Thyroid gland (tissue), 4 donors: Measurements from ENCODE around the gene PIGM. TPM values are rescaled to one million over a fixed set of nuclear protein-coding genes. Genes with fewer than 3 reads are reported as not detected.

Experiments
- DNase-seq, 2 donors: peaks; one replicate each; pipeline ENCODE4 v3.0.0-alpha.2; 2019
- H3K27ac ChIP-seq, 3 donors: fragments of 200-600 bp; sonication (generic); 1 replicate in 2 of 3; 2 replicates in 1 of 3; pipeline ENCODE4 v1.5.1; 2016 to 2019; ENCODE audit warnings: mild to moderate bottlenecking in 1 of 3, moderate library complexity in 1 of 3
- H3K27me3 ChIP-seq: fragments of 200-600 bp; sonication (generic); one replicate; pipeline ENCODE4 v1.5.1; 2019
- H3K36me3 ChIP-seq, 2 donors: fragments of 200-600 bp; sonication (generic); one replicate each; pipeline ENCODE4 v1.5.1; 2016 to 2019
- H3K4me1 ChIP-seq, 2 donors: fragments of 200-600 bp; sonication (generic); one replicate each; pipeline ENCODE4 v1.5.1; 2017 to 2019
- H3K4me3 ChIP-seq, 3 donors: fragments of 200-600 bp; sonication (generic); replicated peaks in 1 of 3; 1 replicate in 2 of 3; 2 replicates in 1 of 3; pipeline ENCODE4 v1.5.1; 2016; ENCODE audit warnings: mild to moderate bottlenecking in 1 of 3
- H3K9me3 ChIP-seq: fragments of 200-600 bp; sonication (generic); one replicate; pipeline ENCODE4 v1.5.1; 2017
- CTCF ChIP-seq, 6 experiments: fragments of 200-600 bp in 3 of 6; fragments of 450-650 bp in 3 of 6; sonication (generic) in 3 of 6; IDR thresholded peaks; one replicate each; pipeline ENCODE4 v1.5.1; 2016 to 2019; ENCODE audit warnings: antibody characterized with exemption in 6 of 6, mild to moderate bottlenecking in 2 of 6, inconsistent platforms in 1 of 6, moderate library complexity in 1 of 6
- POLR2A ChIP-seq, 2 donors: fragments of 450-650 bp; IDR thresholded peaks; one replicate each; pipeline ENCODE4 v1.6.1; 2017; ENCODE audit warnings: antibody characterized with exemption in 2 of 2, mild to moderate bottlenecking in 2 of 2, moderate library complexity in 1 of 2
- WGBS, 2 donors: methylation state at CpG; one replicate each; pipeline ENCODE4 v1.1.5; 2017; 5-methylcytosine and 5-hydroxymethylcytosine counted together
- intact Hi-C: fragments of 100-400 bp; cut with DNase I; formaldehyde crosslinking; loops from one replicate; pipeline ENCODE4 v1.15.1; 2023
- total RNA-seq, 4 donors: library from RNA; depleted of rRNA; stranded (reverse); fragments of >200 nt; gene quantifications; one replicate each; pipeline ENCODE4 v1.2.3, GENCODE V29; 2016

PIGM gene
- total RNA-seq, 4 donors from 2014 or later: 6.7 to 10.0 (median 7.4) TPM

GRCh38 chr1:160064746-160065145 lies 33.0 kb upstream of the PIGM start:
- Histone ChIP-seq H3K4me3 (no peak overlapping the region), H3K9me3 (no peaks in the 10 kb centered on the region), H3K27me3 (no peaks in the 10 kb centered on the region), H3K27ac (no peak overlapping the region), H3K36me3 (no peaks in the 10 kb centered on the region), H3K4me1 (peaks cover 0 to under 1% of the 10 kb centered on the region in 2 donors)
- intact Hi-C loops: no loop called here
- no peak for DNase-seq
- 41 to 74% methylated on average over 3 of the region's 3 CpGs for WGBS, 2 donors
- TF ChIP-seq POLR2A (IDR thresholded peaks at IDR 0.05) (no peak), CTCF (IDR thresholded peaks at IDR 0.05) (no peak)

- 90 to 92% methylated on average over 3 of the region's 3 CpGs for WGBS, 2 donors
- Histone ChIP-seq H3K36me3 (no peaks in the 10 kb centered on the region), H3K9me3 (no peaks in the 10 kb centered on the region), H3K27me3 (no peaks in the 10 kb centered on the region), H3K4me1 (no peaks in the 10 kb centered on the region), H3K27ac (no peak overlapping the region), H3K4me3 (no peak overlapping the region)
- no peak for DNase-seq
- TF ChIP-seq POLR2A (IDR thresholded peaks at IDR 0.05) (no peak), CTCF (IDR thresholded peaks at IDR 0.05) (no peak)
- intact Hi-C loops: no loop called here
Observed at GRCh38 chr1:160064164-160064563, 32.4 kb upstream of the PIGM start.

DNA sequence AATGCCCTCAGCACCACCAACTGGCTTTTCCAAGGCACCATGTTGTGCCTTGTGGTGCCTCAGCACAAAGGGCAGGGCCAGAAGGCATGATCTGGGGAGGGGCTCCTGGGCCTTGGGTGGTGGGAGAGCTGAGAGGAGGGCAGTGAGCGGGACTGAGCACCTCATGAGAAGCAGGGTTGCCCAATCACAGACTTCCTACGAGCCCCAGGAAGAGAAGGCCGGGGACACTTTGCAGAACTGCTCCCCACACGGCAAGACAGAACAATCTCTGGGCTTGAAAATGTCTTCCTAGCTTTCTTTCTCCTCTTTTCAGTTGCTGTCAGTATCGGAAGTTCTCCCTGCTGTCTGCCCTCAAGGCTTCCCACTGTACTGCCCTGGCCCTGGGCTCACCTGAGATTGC lies 31.4 kb upstream of the PIGM start:
- 90 to 96% methylated on average over 5 of the region's 5 CpGs for WGBS, 2 donors
- Histone ChIP-seq H3K27ac (no peak overlapping the region), H3K9me3 (no peaks in the 10 kb centered on the region), H3K27me3 (no peaks in the 10 kb centered on the region), H3K4me3 (no peak overlapping the region), H3K36me3 (no peaks in the 10 kb centered on the region), H3K4me1 (no peaks in the 10 kb centered on the region)
- DNase-seq: no peak
- intact Hi-C loops: no loop called here
- TF ChIP-seq CTCF (IDR thresholded peaks at IDR 0.05) (no peak), POLR2A (IDR thresholded peaks at IDR 0.05) (no peak)

DNA sequence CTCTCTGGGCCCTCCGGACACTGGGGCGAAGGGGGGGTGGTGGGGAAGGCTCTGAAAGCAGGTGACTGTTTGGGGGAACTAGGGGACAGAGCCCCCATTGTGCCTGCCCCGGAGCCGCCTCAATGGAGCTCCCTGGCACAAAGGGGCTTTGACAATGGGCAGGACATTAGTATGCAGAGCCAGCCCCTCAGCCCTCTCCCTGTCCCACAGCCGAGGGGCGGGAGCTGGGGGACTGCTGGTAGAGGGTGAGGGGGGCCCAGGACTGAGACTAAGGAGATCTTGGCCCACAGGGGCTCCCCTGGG lies 30.4 kb upstream of the PIGM start:
- intact Hi-C loops: no loop called here
- no peaks in the 10 kb centered on the region for H3K36me3 ChIP-seq
- H3K27ac ChIP-seq: no peak overlapping the region
- WGBS, 2 donors: 60 to 78% methylated on average over 4 of the region's 6 CpGs
- H3K4me3 ChIP-seq: no peak overlapping the region
- no peaks in the 10 kb centered on the region for H3K9me3 ChIP-seq
- H3K27me3 ChIP-seq: no peaks in the 10 kb centered on the region
- DNase-seq: no peak
- H3K4me1 ChIP-seq: no peaks in the 10 kb centered on the region
- TF ChIP-seq POLR2A (IDR thresholded peaks at IDR 0.05): no peak
- no peak for TF ChIP-seq CTCF (IDR thresholded peaks at IDR 0.05)

DNA sequence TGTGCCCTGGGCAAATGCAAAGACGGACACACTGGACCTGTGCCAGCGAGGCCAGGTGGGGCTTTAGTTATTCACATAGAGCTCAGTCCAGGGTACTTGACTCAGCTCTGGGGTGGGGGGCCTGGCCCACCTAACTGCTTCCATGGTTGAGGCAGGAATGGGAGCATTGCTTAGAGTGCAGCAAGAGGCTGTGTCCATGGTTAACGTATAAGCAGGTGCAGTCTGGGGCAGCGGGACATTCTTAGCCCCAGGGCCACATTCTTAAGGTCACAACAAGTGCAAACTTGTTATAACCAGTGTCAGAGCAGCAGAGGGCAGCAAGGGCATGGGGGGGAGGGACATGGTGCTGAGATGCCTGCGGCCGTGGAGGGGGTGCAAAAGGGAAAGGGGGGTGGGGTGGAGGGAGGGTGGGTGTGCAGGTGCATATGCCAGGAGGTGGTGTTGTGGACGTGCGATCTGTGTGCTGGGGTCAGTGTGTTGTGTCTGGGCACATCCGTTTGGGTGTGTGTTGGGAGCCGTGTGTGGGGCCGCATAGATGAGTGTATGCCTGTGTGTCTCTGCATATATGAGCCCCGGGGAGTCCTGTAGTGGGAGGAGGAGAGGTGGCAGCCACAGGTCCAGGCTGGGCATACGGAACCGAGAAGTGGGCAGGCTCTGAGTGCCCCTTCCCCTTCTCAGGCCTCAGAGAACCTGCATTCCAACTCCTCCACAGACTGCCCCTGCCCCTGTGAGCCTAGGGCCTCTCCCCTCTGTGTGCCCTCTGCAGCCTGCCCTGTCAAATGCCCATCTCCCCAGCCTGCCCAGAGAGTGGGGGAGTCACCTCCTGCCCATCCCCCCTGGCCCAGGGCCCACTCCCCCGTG lies 29.8 kb upstream of the PIGM start:
- Histone ChIP-seq H3K4me1 (no peaks in the 10 kb centered on the region), H3K36me3 (no peaks in the 10 kb centered on the region), H3K9me3 (no peaks in the 10 kb centered on the region), H3K27me3 (no peaks in the 10 kb centered on the region), H3K27ac (no peak overlapping the region), H3K4me3 (no peak overlapping the region)
- intact Hi-C loops: no loop called here
- DNase-seq: no peak
- TF ChIP-seq POLR2A (IDR thresholded peaks at IDR 0.05) (no peak), CTCF (IDR thresholded peaks at IDR 0.05) (no peak)
- 39 to 59% methylated on average over 15 of the region's 15 CpGs for WGBS, 2 donors
